HCT116 (cell line): ENCODE measurements around the gene DNAH10. TPM values are rescaled to one million over a fixed set of nuclear protein-coding genes. Genes with fewer than 3 reads are reported as not detected.

Source experiments
- ATAC-seq: fragments of 200-7000 bp; cut with Tn5 transposase; 2 replicates; pipeline ENCODE4 v1.9.1; 2020; ENCODE audit warnings: mild to moderate bottlenecking, moderate library complexity
- BruUV-seq: library from RNA; stranded (reverse); fragments of 400-500 nt; replicated peaks from 2 replicates; lab custom pipeline; 2021; lab: Mats Ljungman, UMichigan
- CTCF ChIA-PET: fragments of 300-600 bp; sonication (Branson Sonifier 250); formaldehyde crosslinking; loops from one replicate; lab custom pipeline; 2021; ENCODE audit warnings: antibody characterized with exemption; lab: Charles Lee
- POLR2A ChIA-PET: fragments of 300-600, 350-600 bp; sonication (Branson Sonifier 250); formaldehyde crosslinking; loops from one replicate; lab custom pipeline; 2021; ENCODE audit warnings: antibody characterized with exemption; lab: Charles Lee
- RAD21 ChIA-PET, 2 experiments: fragments of 300-600 bp; sonication (Branson Sonifier 250); formaldehyde crosslinking; loops; one replicate each; lab custom pipeline; 2023; ENCODE audit warnings: low total read pairs in 2 of 2; ENCODE audit not compliant: uncharacterized antibody in 2 of 2, unreplicated experiment in 2 of 2, low non-redundant PET in 1 of 2; lab: Charles Lee
- DNase-seq: peaks from one replicate; pipeline ENCODE4 v3.0.0-alpha.2; 2010; ENCODE audit warnings: low read depth, low spot score
- H2AFZ ChIP-seq: fragments of 200-600 bp; shearing (Covaris generic), sonication (generic); 2 replicates; pipeline ENCODE4 v1.6.1; 2017; ENCODE audit warnings: low read depth, mixed run types, mixed read lengths, antibody characterized with exemption, low read length; ENCODE audit not compliant: poor library complexity, severe bottlenecking
- H3K27ac ChIP-seq: 2 replicates; pipeline ENCODE4 v1.5.1; 2012; ENCODE audit warnings: low read depth, low read length
- H3K27me3 ChIP-seq: fragments of 200-600 bp; sonication (generic); 2 replicates; pipeline ENCODE4 v1.6.1; 2016; ENCODE audit warnings: mixed run types, low read length, mixed read lengths; ENCODE audit not compliant: insufficient read depth
- H3K36me3 ChIP-seq, 2 experiments: fragments of 200-500 bp in 1 of 2; fragments of 200-600 bp in 1 of 2; sonication (Bioruptor generic) in 1 of 2; sonication (generic) in 1 of 2; 2 replicates each; pipeline versions ENCODE4 v1.5.1 to v1.6.1; 2014 to 2016; ENCODE audit warnings: low read length in 2 of 2, inconsistent platforms in 1 of 2, mixed read lengths in 1 of 2, mixed run types in 1 of 2; ENCODE audit not compliant: insufficient read depth in 2 of 2, control insufficient read depth in 1 of 2
- H3K4me1 ChIP-seq, 2 experiments: fragments of 200-600 bp in 1 of 2; sonication (generic) in 1 of 2; 2 replicates each; pipeline versions ENCODE4 v1.5.1 to v1.6.1; 2012 to 2017; ENCODE audit warnings: low read length in 2 of 2, inconsistent platforms in 1 of 2, mild to moderate bottlenecking in 1 of 2, mixed read lengths in 1 of 2, mixed run types in 1 of 2, moderate library complexity in 1 of 2; ENCODE audit not compliant: insufficient read depth in 2 of 2, control insufficient read depth in 1 of 2
- H3K4me2 ChIP-seq: fragments of 200-600 bp; sonication (generic); 2 replicates; pipeline ENCODE4 v1.6.1; 2017; ENCODE audit warnings: mixed run types, low read length, mixed read lengths
- H3K4me3 ChIP-seq, 2 experiments: fragments of 200-600 bp in 1 of 2; sonication (generic) in 1 of 2; replicated peaks in 1 of 2; 2 replicates each; pipeline ENCODE4 v1.5.1; 2011 to 2016; ENCODE audit warnings: low read length in 2 of 2, control low read depth in 1 of 2, low read depth in 1 of 2, mild to moderate bottlenecking in 1 of 2, mixed read lengths in 1 of 2, mixed run types in 1 of 2
- H3K79me2 ChIP-seq: fragments of 200-600 bp; sonication (generic); 2 replicates; pipeline ENCODE4 v1.6.1; 2017; ENCODE audit warnings: mild to moderate bottlenecking, mixed run types, low read length, moderate library complexity, mixed read lengths; ENCODE audit not compliant: insufficient read depth
- H3K9ac ChIP-seq: fragments of 200-600 bp; sonication (generic); 2 replicates; pipeline ENCODE4 v1.6.1; 2016; ENCODE audit warnings: low read length, mixed read lengths
- H3K9me2 ChIP-seq: fragments of 200-600 bp; sonication (generic), shearing (Covaris generic); 2 replicates; pipeline ENCODE4 v1.6.1; 2017; ENCODE audit warnings: mixed run types, mild to moderate bottlenecking, moderate library complexity; ENCODE audit not compliant: insufficient read depth
- H3K9me3 ChIP-seq, 2 experiments: fragments of 200-500 bp in 1 of 2; fragments of 200-600 bp in 1 of 2; sonication (Bioruptor generic) in 1 of 2; sonication (generic) in 1 of 2; 2 replicates each; pipeline ENCODE4 v1.6.1; 2014 to 2017; ENCODE audit warnings: low read length in 2 of 2, mixed read lengths in 2 of 2, inconsistent platforms in 1 of 2, low read depth in 1 of 2, mild to moderate bottlenecking in 1 of 2, mixed run types in 1 of 2, moderate library complexity in 1 of 2; ENCODE audit not compliant: control insufficient read depth in 1 of 2, insufficient read depth in 1 of 2
- H4K20me1 ChIP-seq: fragments of 200-600 bp; sonication (generic), shearing (Covaris generic); 2 replicates; pipeline ENCODE4 v1.6.1; 2017; ENCODE audit warnings: mixed run types, mild to moderate bottlenecking, moderate library complexity; ENCODE audit not compliant: insufficient read depth
- CEBPB ChIP-seq: IDR thresholded peaks from 2 replicates; pipeline ENCODE4 v1.6.1; 2012; ENCODE audit warnings: low read depth
- EGR1 ChIP-seq: IDR thresholded peaks from 2 replicates; pipeline ENCODE4 v1.6.1; 2012; ENCODE audit warnings: low read depth
- EZH2 ChIP-seq: fragments of 200-600 bp; sonication (generic); IDR thresholded peaks from 2 replicates; pipeline ENCODE4 v1.6.1; 2017; ENCODE audit warnings: antibody characterized with exemption, mixed run types
- SP1 ChIP-seq: IDR thresholded peaks from 2 replicates; pipeline ENCODE4 v1.6.1; 2012; ENCODE audit warnings: low read depth
- TCF7L2 ChIP-seq: IDR thresholded peaks from 2 replicates; pipeline ENCODE4 v1.7.0; 2011; ENCODE audit warnings: borderline replicate concordance, inconsistent platforms; ENCODE audit not compliant: insufficient read depth, insufficient read length; ENCODE audit errors: extremely low read depth
- YY1 ChIP-seq: IDR thresholded peaks from 2 replicates; pipeline ENCODE4 v1.6.1; 2011; ENCODE audit warnings: low read length, low read depth, moderate library complexity, mild to moderate bottlenecking; ENCODE audit not compliant: insufficient replicate concordance; ENCODE audit errors: extremely low read depth
- ZBTB33 ChIP-seq: IDR thresholded peaks from 2 replicates; pipeline ENCODE4 v1.6.1; 2011; ENCODE audit warnings: mild to moderate bottlenecking, low read length, moderate library complexity; ENCODE audit not compliant: insufficient replicate concordance; ENCODE audit errors: extremely low read depth
- ZFX ChIP-seq: fragments of 450-650 bp; IDR thresholded peaks from 2 replicates; pipeline ENCODE4 v1.6.1; 2017
- ZNF274 ChIP-seq: fragments of 200-500 bp; sonication (Bioruptor generic); IDR thresholded peaks from 2 replicates; pipeline ENCODE4 v1.6.1; 2014; ENCODE audit warnings: mild to moderate bottlenecking, low read depth, low read length, inconsistent platforms
- intact Hi-C: fragments of 100-400 bp; cut with micrococcal nuclease; formaldehyde crosslinking; loops from 2 replicates; pipeline ENCODE4 v1.10.0; 2022
- total RNA-seq: library from RNA; stranded (reverse); gene quantifications from one replicate; pipeline ENCODE4 v1.2.1, GENCODE V29; 2021; ENCODE audit not compliant: unreplicated experiment

DNAH10 gene
- total RNA-seq, 1 experiment from 2014 or later: 1.3 TPM

GRCh38 chr12:123906711-123907420 lies 144.8 kb downstream of the DNAH10 start:
- ChIA-PET CTCF (interaction anchor here (1.9 kb wide), 1 partner anchor 10 kb away, joined by 8 read pairs; no protein-coding TSS in a partner anchor), RAD21 (no interaction called here), POLR2A (no interaction called here)
- no peak overlapping the region for H3K4me3 ChIP-seq
- no TSS peak for BruUV-seq
- ATAC-seq (no peak), DNase-seq (no peak)
- no peaks in the 10 kb centered on the region for H4K20me1 ChIP-seq
- H3K9me2 ChIP-seq: no peaks in the 10 kb centered on the region
- H3K36me3 ChIP-seq: no peaks in the 10 kb centered on the region
- no peak overlapping the region for H3K4me2 ChIP-seq
- H3K79me2 ChIP-seq: no peaks in the 10 kb centered on the region
- no peaks in the 10 kb centered on the region for H3K27me3 ChIP-seq
- no peak overlapping the region for H3K27ac ChIP-seq
- peaks cover 12 to 24% of the 10 kb centered on the region in 2 experiments for H3K4me1 ChIP-seq
- intact Hi-C loops: no loop called here
- TF ChIP-seq CEBPB (no peak), EZH2 (no peak), TCF7L2 (no peak), SP1 (no peak), EGR1 (no peak), ZFX (no peak), YY1 (no peak), ZBTB33 (no peak), ZNF274 (no peak)
- no peaks in the 10 kb centered on the region for H3K9me3 ChIP-seq
- H3K9ac ChIP-seq: no peak overlapping the region
- H2AFZ ChIP-seq: no peak overlapping the region
